IMR-90 (cell line): ENCODE data around the gene OGFOD3.

Experiments
- CEBPB ChIP-seq: IDR thresholded peaks from 2 replicates; pipeline ENCODE4 v1.6.1; 2012; ENCODE audit warnings: low read depth, low read length, improper control_type of control experiment
- CTCF ChIP-seq: conservative IDR thresholded peaks from 2 replicates; pipeline ENCODE4 v1.5.1; 2012; ENCODE audit warnings: mild to moderate bottlenecking, low read depth, low read length, improper control_type of control experiment
- FOS ChIP-seq: fragments of 150-350 bp; IDR thresholded peaks from 2 replicates; pipeline ENCODE4 v1.6.1; 2016; ENCODE audit warnings: low read depth, low read length
- MAFK ChIP-seq: IDR thresholded peaks from 2 replicates; pipeline ENCODE4 v1.6.1; 2012; ENCODE audit warnings: low read depth, low read length, improper control_type of control experiment
- MAZ ChIP-seq: IDR thresholded peaks from 2 replicates; pipeline ENCODE4 v1.6.1; 2012; ENCODE audit warnings: low read depth, mild to moderate bottlenecking, low read length, improper control_type of control experiment, moderate library complexity, borderline replicate concordance
- MXI1 ChIP-seq: IDR thresholded peaks from 2 replicates; pipeline ENCODE4 v1.6.1; 2012; ENCODE audit warnings: low read depth, mild to moderate bottlenecking, low read length, moderate library complexity, borderline replicate concordance
- POLR2A ChIP-seq: IDR thresholded peaks from 2 replicates; pipeline ENCODE4 v1.6.1; 2012; ENCODE audit warnings: mild to moderate bottlenecking, low read depth, low read length
- RAD21 ChIP-seq: IDR thresholded peaks from 2 replicates; pipeline ENCODE4 v1.6.1; 2012; ENCODE audit warnings: low read length, improper control_type of control experiment
- RCOR1 ChIP-seq: IDR thresholded peaks from 2 replicates; pipeline ENCODE4 v1.6.1; 2012; ENCODE audit warnings: mild to moderate bottlenecking, low read length, improper control_type of control experiment; ENCODE audit not compliant: insufficient replicate concordance
- RFX5 ChIP-seq: IDR thresholded peaks from 2 replicates; pipeline ENCODE4 v1.8.0; 2012; ENCODE audit warnings: low read depth, mild to moderate bottlenecking, low read length, moderate library complexity
- SMC3 ChIP-seq: fragments of 150-350 bp; IDR thresholded peaks from 2 replicates; pipeline ENCODE4 v1.6.1; 2016; ENCODE audit warnings: low read depth, mild to moderate bottlenecking, antibody characterized with exemption, low read length, moderate library complexity
- TF ChIP-seq, protein P1 (sequence below): fragments of 150-350 bp; IDR thresholded peaks from 2 replicates; pipeline ENCODE4 v1.6.1; 2017; ENCODE audit warnings: mild to moderate bottlenecking, antibody characterized with exemption, low read length, low read depth
- TF ChIP-seq, protein P2 (sequence below): fragments of 150-350 bp; IDR thresholded peaks from 2 replicates; pipeline ENCODE4 v1.6.1; 2016; ENCODE audit warnings: low read depth, mild to moderate bottlenecking, low read length, moderate library complexity, borderline replicate concordance

GRCh38 chr17:82461827-82462524, 43.6 kb upstream of the OGFOD3 start:
- TF ChIP-seq CTCF (no peak), POLR2A (no peak), RAD21 (no peak), MAFK (no peak), RCOR1 (no peak), MXI1 (no peak), SMC3 (no peak), RFX5 (no peak), FOS (no peak), MAZ (no peak), CEBPB (no peak)
- TF ChIP-seq, protein P1, sequence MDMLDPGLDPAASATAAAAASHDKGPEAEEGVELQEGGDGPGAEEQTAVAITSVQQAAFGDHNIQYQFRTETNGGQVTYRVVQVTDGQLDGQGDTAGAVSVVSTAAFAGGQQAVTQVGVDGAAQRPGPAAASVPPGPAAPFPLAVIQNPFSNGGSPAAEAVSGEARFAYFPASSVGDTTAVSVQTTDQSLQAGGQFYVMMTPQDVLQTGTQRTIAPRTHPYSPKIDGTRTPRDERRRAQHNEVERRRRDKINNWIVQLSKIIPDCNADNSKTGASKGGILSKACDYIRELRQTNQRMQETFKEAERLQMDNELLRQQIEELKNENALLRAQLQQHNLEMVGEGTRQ = no peak
- TF ChIP-seq, protein P2, sequence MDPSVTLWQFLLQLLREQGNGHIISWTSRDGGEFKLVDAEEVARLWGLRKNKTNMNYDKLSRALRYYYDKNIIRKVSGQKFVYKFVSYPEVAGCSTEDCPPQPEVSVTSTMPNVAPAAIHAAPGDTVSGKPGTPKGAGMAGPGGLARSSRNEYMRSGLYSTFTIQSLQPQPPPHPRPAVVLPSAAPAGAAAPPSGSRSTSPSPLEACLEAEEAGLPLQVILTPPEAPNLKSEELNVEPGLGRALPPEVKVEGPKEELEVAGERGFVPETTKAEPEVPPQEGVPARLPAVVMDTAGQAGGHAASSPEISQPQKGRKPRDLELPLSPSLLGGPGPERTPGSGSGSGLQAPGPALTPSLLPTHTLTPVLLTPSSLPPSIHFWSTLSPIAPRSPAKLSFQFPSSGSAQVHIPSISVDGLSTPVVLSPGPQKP = no peak
